ENCODE data around the gene GRK6.

GRCh38 chr5:177478711-177479646 is 52.5 kb downstream of the GRK6 start:
- TF ChIP-seq ZNF274 (IDR thresholded peaks at IDR 0.05; ENCODE audit: low read length): no peak
- no peak for TF ChIP-seq ZNF274 (tag by site-specific recombination; IDR thresholded peaks at IDR 0.05; ENCODE audit: borderline replicate concordance)
- TF ChIP-seq REPIN1 (tag by site-specific recombination; IDR thresholded peaks at IDR 0.05; ENCODE audit: low read depth): no peak
- no peak for TF ChIP-seq ZNF121 (tag by site-specific recombination; IDR thresholded peaks at IDR 0.05)
- no peak for TF ChIP-seq CTCF (tag by site-specific recombination; IDR thresholded peaks at IDR 0.05)
